RPMI8226 (cell line): ENCODE results near the gene HTR3A.
"Not testable (repeated sequence)": the region's sequence is repeated elsewhere in the genome, so short reads cannot be mapped to it uniquely, and the experiment has no call there.

Source experiments
- DNase-seq: peaks from one replicate; pipeline ENCODE4 v3.0.0-alpha.2; 2015

The HTR3A gene

GRCh38 chr11:113974741-113975470 lies at the start of gene HTR3A:
TSS of gene HTR3A (plus strand) at chr11:113975108. CDS start at chr11:113975326, 218 bp downstream.
- DNase-seq: no peak

GRCh38 chr11:113926273-113927197 lies 48.4 kb upstream of the HTR3A start:
- DNase-seq: no peak

- DNase-seq: no peak
These were observed 46.6 kb upstream of the HTR3A start for GRCh38 chr11:113928311-113928710.

- DNase-seq: no peak
These were observed 42.1 kb upstream of the HTR3A start for GRCh38 chr11:113932788-113933187.

- not testable (repeated sequence) for DNase-seq
These were observed 40.7 kb upstream of the HTR3A start for GRCh38 chr11:113934193-113934592.

GRCh38 chr11:113934761-113935160 lies 40.1 kb upstream of the HTR3A start:
- no peak for DNase-seq

- no peak for DNase-seq
These were observed 39.0 kb upstream of the HTR3A start for GRCh38 chr11:113935858-113936257.

GRCh38 chr11:113937918-113938317 lies 37.0 kb upstream of the HTR3A start:
- DNase-seq: no peak

GRCh38 chr11:113942256-113942655 lies 32.7 kb upstream of the HTR3A start:
- no peak for DNase-seq

GRCh38 chr11:113946162-113946561 lies 28.7 kb upstream of the HTR3A start:
- DNase-seq: not testable (repeated sequence)

- DNase-seq: no peak
These were observed 26.9 kb upstream of the HTR3A start for GRCh38 chr11:113947994-113948393.

GRCh38 chr11:113949891-113950290 lies 25.0 kb upstream of the HTR3A start:
- no peak for DNase-seq

GRCh38 chr11:113951537-113951936 lies 23.4 kb upstream of the HTR3A start:
- no peak for DNase-seq

GRCh38 chr11:113952070-113952469 lies 22.8 kb upstream of the HTR3A start:
- no peak for DNase-seq

GRCh38 chr11:113952588-113952987 lies 22.3 kb upstream of the HTR3A start:
- DNase-seq: no peak

GRCh38 chr11:113954235-113954634 lies 20.7 kb upstream of the HTR3A start:
- DNase-seq: no peak

GRCh38 chr11:113956986-113957385 lies 17.9 kb upstream of the HTR3A start:
- DNase-seq: no peak

GRCh38 chr11:113960702-113961330 lies 14.1 kb upstream of the HTR3A start:
- DNase-seq: no peak

GRCh38 chr11:113967361-113967760 lies 7.5 kb upstream of the HTR3A start:
- DNase-seq: no peak

GRCh38 chr11:113971506-113972195 lies 3.3 kb upstream of the HTR3A start:
- DNase-seq: no peak

- DNase-seq: no peak
These were observed 2.2 kb downstream of the HTR3A start for GRCh38 chr11:113977071-113977490.

GRCh38 chr11:113977701-113978100 lies 2.8 kb downstream of the HTR3A start:
- DNase-seq: no peak

GRCh38 chr11:113979431-113979830 lies 4.5 kb downstream of the HTR3A start:
- DNase-seq: no peak
